IgD-negative memory B cell (primary cell): ENCODE measurements around the gene KIF21B. TPM values are rescaled to one million over a fixed set of nuclear protein-coding genes. Genes with fewer than 3 reads are reported as not detected.

Source experiments
- H3K27ac Mint-ChIP-seq, 3 donors: one replicate each; pipeline ENCODE4 v1.8.0; 2020 to 2022; ENCODE audit warnings: mild to moderate bottlenecking in 3 of 3, mixed read lengths in 3 of 3, moderate library complexity in 1 of 3
- H3K27me3 Mint-ChIP-seq: one replicate; pipeline ENCODE4 v1.8.0; 2021; ENCODE audit warnings: mixed read lengths
- H3K36me3 Mint-ChIP-seq: one replicate; pipeline ENCODE4 v1.8.0; 2020; ENCODE audit warnings: mild to moderate bottlenecking, mixed read lengths
- H3K4me1 Mint-ChIP-seq, 3 donors: one replicate each; pipeline ENCODE4 v1.8.0; 2020 to 2022; ENCODE audit warnings: mixed read lengths in 3 of 3, mild to moderate bottlenecking in 1 of 3
- H3K4me3 Mint-ChIP-seq, 4 donors: one replicate each; pipeline ENCODE4 v1.8.0; 2020 to 2022; ENCODE audit warnings: mild to moderate bottlenecking in 4 of 4, mixed read lengths in 4 of 4, moderate library complexity in 3 of 4
- H3K9me3 Mint-ChIP-seq, 3 donors: one replicate each; pipeline ENCODE4 v1.8.0; 2020 to 2021; ENCODE audit warnings: mixed read lengths in 3 of 3, mild to moderate bottlenecking in 1 of 3
- polyA plus RNA-seq: library from polyadenylated mRNA; unstranded; fragments of 300-500 nt; fragmentation: Illumina TruSeq; gene quantifications from one replicate; pipeline ENCODE4 v1.2.3, GENCODE V29; 2021

KIF21B gene
- polyA plus RNA-seq, 1 donor from 2014 or later = 5.6 TPM

DNA sequence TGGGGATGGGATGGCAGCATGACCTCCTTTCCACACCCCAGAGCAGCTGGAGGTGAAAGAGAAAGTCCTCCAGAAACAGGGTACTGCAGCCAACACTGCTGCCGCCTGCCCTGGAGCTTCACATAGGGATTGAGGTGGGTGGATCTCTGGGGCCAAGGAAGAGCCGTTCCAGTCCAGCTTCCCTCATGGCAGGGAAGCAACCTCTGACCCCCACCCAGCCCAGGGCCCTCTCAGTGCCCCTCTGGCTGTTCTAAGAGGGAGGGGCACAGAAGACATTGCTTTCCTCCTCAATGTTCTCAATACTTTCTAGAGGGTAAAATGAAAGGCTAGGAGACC lies 5.7 kb downstream of the KIF21B start:
- peak overlapping the region in 2 of 3 donors; percentile 50 to 76 for H3K27ac Mint-ChIP-seq
- H3K36me3 Mint-ChIP-seq = no peaks in the 10 kb centered on the region
- H3K9me3 Mint-ChIP-seq = no peaks in the 10 kb centered on the region
- peaks cover 50 to 71% (median 65%) of the 10 kb centered on the region in 3 donors for H3K4me1 Mint-ChIP-seq
- peaks cover 1% of the 10 kb centered on the region for H3K27me3 Mint-ChIP-seq
- H3K4me3 Mint-ChIP-seq = peak overlapping the region; percentile 28 to 87 (median 54)

DNA sequence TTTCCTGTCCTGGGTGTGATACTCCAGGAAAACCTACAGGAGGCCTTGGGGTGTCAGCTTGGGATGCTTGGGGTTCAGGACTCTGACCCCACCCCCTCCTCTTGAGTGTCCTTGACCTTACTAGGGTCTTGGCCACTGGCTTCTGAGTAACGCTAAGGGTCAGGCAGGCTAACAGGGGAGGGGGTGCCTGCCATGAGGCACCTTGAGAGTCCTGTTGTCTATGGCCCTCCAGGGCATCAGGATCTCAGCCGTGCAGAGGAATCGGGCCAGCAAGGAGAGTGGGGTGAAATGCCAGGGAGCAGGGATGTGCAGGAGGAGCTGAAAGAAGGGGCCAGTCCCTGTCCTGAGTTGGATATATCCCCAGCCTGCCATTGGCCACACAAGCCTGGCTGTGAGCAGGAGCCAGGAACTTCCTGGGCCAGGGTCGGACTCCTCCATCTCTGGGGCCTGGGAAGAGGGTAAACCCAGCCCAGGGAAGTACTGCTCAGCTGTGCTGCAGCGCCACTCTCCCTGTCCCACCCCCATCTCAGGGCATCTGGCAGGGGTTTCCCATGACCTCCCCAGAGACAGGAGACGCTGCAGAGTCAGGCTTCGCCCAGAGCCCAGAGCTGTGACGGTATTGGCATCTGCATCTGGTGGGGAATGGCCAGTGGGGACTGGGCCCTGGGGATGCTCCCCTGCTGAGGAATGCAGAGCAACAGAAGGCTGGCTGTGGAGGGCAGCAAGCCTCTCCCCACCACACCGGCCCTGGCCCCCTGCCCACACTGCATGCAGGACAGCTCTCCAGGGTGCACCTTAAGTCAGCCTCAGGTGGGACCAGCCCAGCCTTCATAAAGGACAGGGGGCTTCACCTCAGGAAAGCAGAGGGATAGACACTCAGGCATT lies 6.3 kb downstream of the KIF21B start:
- Mint-ChIP-seq H3K36me3 (no peaks in the 10 kb centered on the region), H3K4me3 (peak overlapping the region in 3 of 4 donors; percentile 30 to 83 (median 73)), H3K4me1 (peaks cover 49 to 66% (median 59%) of the 10 kb centered on the region in 3 donors), H3K27ac (peak overlapping the region in 2 of 3 donors; percentile 50 to 76), H3K9me3 (no peaks in the 10 kb centered on the region), H3K27me3 (peaks cover 1% of the 10 kb centered on the region)

- no peaks in the 10 kb centered on the region for H3K9me3 Mint-ChIP-seq
- H3K4me3 Mint-ChIP-seq = peak overlapping the region in 2 of 4 donors; percentile 27 to 70
- H3K36me3 Mint-ChIP-seq = no peaks in the 10 kb centered on the region
- peaks cover 47 to 68% (median 59%) of the 10 kb centered on the region in 3 donors for H3K4me1 Mint-ChIP-seq
- peak overlapping the region in 1 of 3 donors; percentile 64 for H3K27ac Mint-ChIP-seq
- peaks cover 1% of the 10 kb centered on the region for H3K27me3 Mint-ChIP-seq
These were observed 7.3 kb downstream of the KIF21B start for GRCh38 chr1:201016211-201016651.

DNA sequence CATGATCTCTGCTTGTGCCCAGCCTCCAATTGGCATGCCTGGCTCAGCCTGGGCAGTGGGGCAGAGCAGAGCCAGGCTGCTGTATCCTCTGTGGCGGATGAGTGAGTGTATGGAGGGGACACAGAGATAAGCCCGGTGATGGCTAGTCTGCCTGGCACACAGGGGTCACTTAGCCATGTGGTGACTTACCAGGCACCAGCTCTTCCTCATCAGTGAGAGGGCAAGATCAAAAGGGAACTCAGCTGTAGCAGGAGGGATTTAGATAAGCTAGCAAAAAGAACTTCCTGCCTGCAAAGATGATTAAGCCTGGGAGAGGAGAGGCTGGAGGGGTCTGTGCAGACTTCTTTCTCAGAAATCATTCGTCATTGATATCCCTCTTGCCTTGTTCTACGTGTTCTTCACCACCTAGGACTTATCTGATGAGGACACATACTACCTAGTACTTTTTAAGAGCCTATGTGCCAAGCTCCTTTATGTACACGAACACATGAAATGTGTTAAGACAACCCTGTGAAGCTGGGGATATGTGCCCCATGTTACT lies 7.9 kb downstream of the KIF21B start:
- H3K36me3 Mint-ChIP-seq = no peaks in the 10 kb centered on the region
- peaks cover 1% of the 10 kb centered on the region for H3K27me3 Mint-ChIP-seq
- no peaks in the 10 kb centered on the region for H3K9me3 Mint-ChIP-seq
- H3K4me1 Mint-ChIP-seq = peaks cover 43 to 66% (median 57%) of the 10 kb centered on the region in 3 donors
- peak overlapping the region in 1 of 4 donors; percentile 27 for H3K4me3 Mint-ChIP-seq
- H3K27ac Mint-ChIP-seq = peak overlapping the region; percentile 21 to 64 (median 64)

GRCh38 chr1:201014816-201015200 lies 8.7 kb downstream of the KIF21B start:
- H3K36me3 Mint-ChIP-seq = no peaks in the 10 kb centered on the region
- peak overlapping the region in 2 of 4 donors; percentile 43 to 47 for H3K4me3 Mint-ChIP-seq
- peaks cover 39 to 60% (median 51%) of the 10 kb centered on the region in 3 donors for H3K4me1 Mint-ChIP-seq
- no peaks in the 10 kb centered on the region for H3K27me3 Mint-ChIP-seq
- H3K27ac Mint-ChIP-seq = peak overlapping the region in 1 of 3 donors; percentile 73
- H3K9me3 Mint-ChIP-seq = no peaks in the 10 kb centered on the region

DNA sequence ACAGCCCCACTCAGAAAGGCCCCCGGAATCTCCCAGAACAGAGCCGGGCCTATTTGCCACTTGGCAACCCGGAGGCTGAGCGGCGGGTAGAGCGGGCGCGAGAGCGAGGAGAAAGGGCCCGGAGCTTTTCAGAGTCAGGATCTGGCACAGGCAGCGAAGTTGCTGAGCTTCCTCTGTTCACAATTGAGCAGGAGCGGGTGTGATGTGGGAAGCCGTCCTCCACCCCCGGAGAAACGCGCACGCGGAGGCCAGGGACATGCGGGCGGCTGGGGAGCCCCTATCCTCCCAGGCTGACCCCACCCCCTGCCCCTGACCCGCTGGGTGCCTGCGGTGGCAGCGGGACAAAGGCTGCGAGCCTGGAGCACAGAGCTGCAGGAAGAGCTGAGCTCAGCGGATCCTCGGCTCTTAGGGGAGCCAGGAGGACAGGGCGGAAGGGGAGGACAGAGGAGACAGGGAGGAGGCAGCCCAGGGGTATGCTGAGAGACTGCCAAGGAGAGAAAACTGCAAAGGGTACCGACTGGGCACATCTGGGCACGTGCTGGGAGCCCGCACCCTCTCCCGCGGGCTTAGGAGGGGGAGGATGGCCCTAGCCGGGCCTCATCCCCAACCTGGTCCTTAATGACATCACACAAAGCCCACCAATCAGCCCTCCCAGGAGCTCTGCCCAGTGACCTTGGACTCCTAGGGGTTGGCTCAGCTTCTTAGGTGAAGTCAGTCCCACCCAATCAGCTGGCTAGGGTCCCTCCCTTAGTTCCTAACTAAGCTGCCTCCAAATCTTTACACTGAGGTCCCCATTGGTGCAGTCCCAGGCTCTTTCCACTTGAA lies 9.3 kb downstream of the KIF21B start:
- H3K36me3 Mint-ChIP-seq = no peaks in the 10 kb centered on the region
- no peaks in the 10 kb centered on the region for H3K9me3 Mint-ChIP-seq
- peaks cover 36 to 57% (median 50%) of the 10 kb centered on the region in 3 donors for H3K4me1 Mint-ChIP-seq
- H3K27me3 Mint-ChIP-seq = no peaks in the 10 kb centered on the region
- H3K27ac Mint-ChIP-seq = peak overlapping the region in 1 of 3 donors; percentile 73
- peak overlapping the region in 2 of 4 donors; percentile 43 to 47 for H3K4me3 Mint-ChIP-seq

GRCh38 chr1:201013031-201013485 lies 10.5 kb downstream of the KIF21B start:
- Mint-ChIP-seq H3K27me3 (no peaks in the 10 kb centered on the region), H3K4me1 (peaks cover 30 to 49% (median 42%) of the 10 kb centered on the region in 3 donors), H3K4me3 (no peak overlapping the region), H3K9me3 (no peaks in the 10 kb centered on the region), H3K36me3 (no peaks in the 10 kb centered on the region), H3K27ac (peak overlapping the region in 1 of 3 donors; percentile 76)

- H3K27ac Mint-ChIP-seq = peak overlapping the region in 2 of 3 donors; percentile 29 to 81
- H3K36me3 Mint-ChIP-seq = no peaks in the 10 kb centered on the region
- no peaks in the 10 kb centered on the region for H3K27me3 Mint-ChIP-seq
- H3K9me3 Mint-ChIP-seq = no peaks in the 10 kb centered on the region
- H3K4me1 Mint-ChIP-seq = peaks cover 25 to 35% (median 31%) of the 10 kb centered on the region in 3 donors
- H3K4me3 Mint-ChIP-seq = peak overlapping the region in 1 of 4 donors; percentile 31
These were observed 11.9 kb downstream of the KIF21B start for GRCh38 chr1:201011616-201012015.

DNA sequence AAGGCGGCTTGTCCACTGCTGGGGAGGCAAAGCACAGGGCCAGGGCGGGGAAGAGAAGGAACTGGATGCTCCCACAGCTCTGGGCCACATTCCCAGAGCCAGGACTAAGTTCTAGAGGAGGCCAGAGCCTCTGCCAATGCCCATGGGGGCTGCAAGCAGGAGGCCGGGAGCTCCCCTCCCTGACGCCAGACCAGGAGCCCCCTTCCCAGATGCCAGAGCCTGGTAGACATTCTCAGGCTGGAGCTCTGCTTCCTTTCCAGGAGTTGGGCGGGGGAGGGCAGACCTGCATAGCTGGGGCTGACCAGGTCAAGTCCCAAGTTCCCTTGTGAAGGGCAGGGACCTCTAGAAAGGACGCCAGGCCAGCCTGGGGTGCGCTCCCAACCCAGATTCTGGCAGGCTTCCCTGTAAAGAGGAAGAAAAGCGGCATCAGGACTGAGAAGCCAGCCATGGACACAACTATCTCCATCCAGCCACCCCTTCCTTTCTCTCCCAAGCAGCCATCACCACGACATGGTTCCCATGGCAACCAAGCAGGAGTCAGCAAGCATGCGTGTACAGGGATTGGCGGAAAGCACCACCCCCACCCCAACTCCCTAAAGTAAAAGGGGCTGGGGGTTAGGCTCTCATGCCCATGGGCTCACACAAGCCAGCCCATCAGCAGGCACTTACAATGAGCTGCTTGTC lies 13.4 kb downstream of the KIF21B start:
- Mint-ChIP-seq H3K9me3 (no peaks in the 10 kb centered on the region), H3K36me3 (peaks cover 2% of the 10 kb centered on the region), H3K27ac (no peak overlapping the region), H3K4me3 (peak overlapping the region in 1 of 4 donors; percentile 28), H3K4me1 (peaks cover 16 to 26% (median 20%) of the 10 kb centered on the region in 3 donors), H3K27me3 (no peaks in the 10 kb centered on the region)

- H3K27ac Mint-ChIP-seq = no peak overlapping the region
- H3K9me3 Mint-ChIP-seq = no peaks in the 10 kb centered on the region
- peaks cover 2% of the 10 kb centered on the region for H3K36me3 Mint-ChIP-seq
- H3K27me3 Mint-ChIP-seq = no peaks in the 10 kb centered on the region
- H3K4me3 Mint-ChIP-seq = no peak overlapping the region
- H3K4me1 Mint-ChIP-seq = peaks cover 11 to 21% (median 20%) of the 10 kb centered on the region in 3 donors
These were observed 14.7 kb downstream of the KIF21B start for GRCh38 chr1:201008666-201009360.

GRCh38 chr1:201007481-201007880 lies 16.0 kb downstream of the KIF21B start:
- H3K36me3 Mint-ChIP-seq = peaks cover 4% of the 10 kb centered on the region
- H3K27ac Mint-ChIP-seq = no peak overlapping the region
- H3K4me1 Mint-ChIP-seq = peaks cover 11 to 16% (median 16%) of the 10 kb centered on the region in 3 donors
- no peaks in the 10 kb centered on the region for H3K27me3 Mint-ChIP-seq
- no peaks in the 10 kb centered on the region for H3K9me3 Mint-ChIP-seq
- H3K4me3 Mint-ChIP-seq = no peak overlapping the region

DNA sequence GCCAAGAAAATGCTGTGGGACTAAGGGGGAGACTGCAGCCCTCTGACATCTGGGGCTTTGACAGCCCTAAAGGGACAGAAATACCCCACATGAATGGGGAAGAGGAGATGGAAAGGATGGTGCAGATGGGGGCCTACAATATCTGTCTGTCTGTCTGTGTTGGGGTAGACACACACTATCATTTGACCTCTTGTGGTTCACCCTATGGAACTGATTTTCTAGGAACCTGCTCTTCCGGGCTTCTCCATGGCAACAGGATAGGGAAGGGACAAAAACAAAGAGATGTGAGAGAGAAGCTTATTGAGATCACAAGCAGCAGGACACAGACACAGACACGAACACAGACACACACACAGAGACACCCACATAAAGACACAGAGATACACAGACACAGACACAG lies 17.1 kb downstream of the KIF21B start:
- peaks cover 4% of the 10 kb centered on the region for H3K36me3 Mint-ChIP-seq
- no peaks in the 10 kb centered on the region for H3K9me3 Mint-ChIP-seq
- H3K4me1 Mint-ChIP-seq = peaks cover 7 to 12% (median 8%) of the 10 kb centered on the region in 3 donors
- H3K27ac Mint-ChIP-seq = no peak overlapping the region
- no peaks in the 10 kb centered on the region for H3K27me3 Mint-ChIP-seq
- no peak overlapping the region for H3K4me3 Mint-ChIP-seq

GRCh38 chr1:201004732-201005131 lies 18.8 kb downstream of the KIF21B start:
- no peak overlapping the region for H3K4me3 Mint-ChIP-seq
- no peaks in the 10 kb centered on the region for H3K27me3 Mint-ChIP-seq
- H3K4me1 Mint-ChIP-seq = peaks cover 3 to 7% (median 6%) of the 10 kb centered on the region in 3 donors
- peaks cover 4% of the 10 kb centered on the region for H3K36me3 Mint-ChIP-seq
- H3K9me3 Mint-ChIP-seq = no peaks in the 10 kb centered on the region
- H3K27ac Mint-ChIP-seq = no peak overlapping the region

GRCh38 chr1:201004154-201004553 lies 19.4 kb downstream of the KIF21B start:
- H3K4me1 Mint-ChIP-seq = peaks cover 0 to 4% (median 3%) of the 10 kb centered on the region in 3 donors
- no peaks in the 10 kb centered on the region for H3K9me3 Mint-ChIP-seq
- no peaks in the 10 kb centered on the region for H3K27me3 Mint-ChIP-seq
- no peak overlapping the region for H3K4me3 Mint-ChIP-seq
- H3K27ac Mint-ChIP-seq = no peak overlapping the region
- peaks cover 4% of the 10 kb centered on the region for H3K36me3 Mint-ChIP-seq
